ENCODE results near the gene NHSL1. TPM values are rescaled to one million over a fixed set of nuclear protein-coding genes. Genes with fewer than 3 reads are reported as not detected.

The NHSL1 gene
- total and polyA plus RNA-seq, 7 donors, result 0.08 to 2.3 (median 1.2) TPM

GRCh38 chr6:138503881-138504680 is 4.8 kb upstream of the NHSL1 start:
- no peak for DNase-seq
- TF ChIP-seq CTCF (IDR thresholded peaks at IDR 0.05), result no peak
- 81 to 91% (median 85%) methylated on average over 7 of the region's 7 CpGs for WGBS, 3 donors
- Histone ChIP-seq H3K27ac (no peak overlapping the region), H3K4me1 (no peaks in the 10 kb centered on the region), H3K27me3 (ENCODE audit: insufficient read depth in 3 of 3, low read length in 2 of 3) (no peaks in the 10 kb centered on the region), H3K36me3 (ENCODE audit: insufficient read depth in 1 of 2, low read depth in 1 of 2) (no peaks in the 10 kb centered on the region), H3K9me3 (no peaks in the 10 kb centered on the region), H3K4me3 (no peak overlapping the region)
- ATAC-seq, result no peak
- intact Hi-C loops (cut with DNase I), result no loop called here

- 97 to 100% (median 98%) methylated on average over 3 of the region's 3 CpGs for WGBS, 3 donors
- intact Hi-C loops (cut with DNase I), result no loop called here
- ATAC-seq (no peak), DNase-seq (no peak)
- Histone ChIP-seq H3K27ac (no peak overlapping the region), H3K36me3 (ENCODE audit: insufficient read depth in 1 of 2, low read depth in 1 of 2) (no peaks in the 10 kb centered on the region), H3K27me3 (ENCODE audit: insufficient read depth in 3 of 3, low read length in 2 of 3) (no peaks in the 10 kb centered on the region), H3K9me3 (no peaks in the 10 kb centered on the region), H3K4me1 (no peaks in the 10 kb centered on the region), H3K4me3 (no peak overlapping the region)
- no peak for TF ChIP-seq CTCF (IDR thresholded peaks at IDR 0.05)
These were observed 3.3 kb upstream of the NHSL1 start for GRCh38 chr6:138502546-138502945.

GRCh38 chr6:138500867-138501446 is 1.7 kb upstream of the NHSL1 start:
- no peak overlapping the region for H3K4me3 ChIP-seq
- no peaks in the 10 kb centered on the region for H3K4me1 ChIP-seq
- H3K27ac ChIP-seq, result no peak overlapping the region
- no peaks in the 10 kb centered on the region for H3K27me3 ChIP-seq (ENCODE audit: insufficient read depth in 3 of 3, low read length in 2 of 3)
- H3K36me3 ChIP-seq (ENCODE audit: insufficient read depth in 1 of 2, low read depth in 1 of 2), result no peaks in the 10 kb centered on the region
- 73 to 81% (median 78%) methylated on average over 5 of the region's 5 CpGs for WGBS, 3 donors
- no peaks in the 10 kb centered on the region for H3K9me3 ChIP-seq
- TF ChIP-seq CTCF (IDR thresholded peaks at IDR 0.05), result no peak
- no peak for ATAC-seq
- intact Hi-C loops (cut with DNase I), result no loop called here
- DNase-seq, result no peak

GRCh38 chr6:138500045-138500665 is 861 bp upstream of the NHSL1 start:
- Histone ChIP-seq H3K36me3 (ENCODE audit: insufficient read depth in 1 of 2, low read depth in 1 of 2) (no peaks in the 10 kb centered on the region), H3K4me3 (no peak overlapping the region), H3K27ac (no peak overlapping the region), H3K27me3 (ENCODE audit: insufficient read depth in 3 of 3, low read length in 2 of 3) (no peaks in the 10 kb centered on the region), H3K4me1 (no peaks in the 10 kb centered on the region), H3K9me3 (no peaks in the 10 kb centered on the region)
- intact Hi-C loops (cut with DNase I), result no loop called here
- ATAC-seq (no peak), DNase-seq (no peak)
- TF ChIP-seq CTCF (IDR thresholded peaks at IDR 0.05), result no peak
- WGBS, 3 donors, result 84 to 89% (median 89%) methylated on average over 3 of the region's 3 CpGs

Data from psoas muscle (tissue), 8 donors.